Memory B cell (primary cell): ENCODE results near the gene GOLGA1.
"Not testable (repeated sequence)": the region's sequence is repeated elsewhere in the genome, so short reads cannot be mapped to it uniquely, and the experiment has no call there.

ENCODE experiments used
- ATAC-seq: fragments of 150-1000 bp; cut with Tn5 transposase; 2 replicates; pipeline ENCODE4 v1.10.0; 2021; ENCODE audit warnings: low read depth, mild to moderate bottlenecking, moderate library complexity
- DNase-seq, 2 donors: peaks; one replicate each; pipeline ENCODE4 v3.0.0; 2022; ENCODE audit warnings: low spot score in 2 of 2
- H3K27ac Mint-ChIP-seq: one replicate; pipeline ENCODE4 v1.8.0; 2022; ENCODE audit warnings: mild to moderate bottlenecking, moderate library complexity, mixed read lengths
- H3K27me3 Mint-ChIP-seq: one replicate; pipeline ENCODE4 v1.8.0; 2022; ENCODE audit warnings: mixed read lengths
- H3K36me3 Mint-ChIP-seq: one replicate; pipeline ENCODE4 v1.8.0; 2022; ENCODE audit warnings: mild to moderate bottlenecking, mixed read lengths
- H3K4me1 Mint-ChIP-seq: one replicate; pipeline ENCODE4 v1.8.0; 2022; ENCODE audit warnings: mixed read lengths
- H3K4me3 Mint-ChIP-seq: one replicate; pipeline ENCODE4 v1.8.0; 2022; ENCODE audit warnings: mild to moderate bottlenecking, moderate library complexity, mixed read lengths
- H3K9me3 Mint-ChIP-seq: one replicate; pipeline ENCODE4 v1.8.0; 2022; ENCODE audit warnings: mixed read lengths

GOLGA1 gene, protein sequence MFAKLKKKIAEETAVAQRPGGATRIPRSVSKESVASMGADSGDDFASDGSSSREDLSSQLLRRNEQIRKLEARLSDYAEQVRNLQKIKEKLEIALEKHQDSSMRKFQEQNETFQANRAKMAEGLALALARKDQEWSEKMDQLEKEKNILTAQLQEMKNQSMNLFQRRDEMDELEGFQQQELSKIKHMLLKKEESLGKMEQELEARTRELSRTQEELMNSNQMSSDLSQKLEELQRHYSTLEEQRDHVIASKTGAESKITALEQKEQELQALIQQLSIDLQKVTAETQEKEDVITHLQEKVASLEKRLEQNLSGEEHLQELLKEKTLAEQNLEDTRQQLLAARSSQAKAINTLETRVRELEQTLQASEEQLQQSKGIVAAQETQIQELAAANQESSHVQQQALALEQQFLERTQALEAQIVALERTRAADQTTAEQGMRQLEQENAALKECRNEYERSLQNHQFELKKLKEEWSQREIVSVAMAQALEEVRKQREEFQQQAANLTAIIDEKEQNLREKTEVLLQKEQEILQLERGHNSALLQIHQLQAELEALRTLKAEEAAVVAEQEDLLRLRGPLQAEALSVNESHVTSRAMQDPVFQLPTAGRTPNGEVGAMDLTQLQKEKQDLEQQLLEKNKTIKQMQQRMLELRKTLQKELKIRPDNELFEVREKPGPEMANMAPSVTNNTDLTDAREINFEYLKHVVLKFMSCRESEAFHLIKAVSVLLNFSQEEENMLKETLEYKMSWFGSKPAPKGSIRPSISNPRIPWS

DNA sequence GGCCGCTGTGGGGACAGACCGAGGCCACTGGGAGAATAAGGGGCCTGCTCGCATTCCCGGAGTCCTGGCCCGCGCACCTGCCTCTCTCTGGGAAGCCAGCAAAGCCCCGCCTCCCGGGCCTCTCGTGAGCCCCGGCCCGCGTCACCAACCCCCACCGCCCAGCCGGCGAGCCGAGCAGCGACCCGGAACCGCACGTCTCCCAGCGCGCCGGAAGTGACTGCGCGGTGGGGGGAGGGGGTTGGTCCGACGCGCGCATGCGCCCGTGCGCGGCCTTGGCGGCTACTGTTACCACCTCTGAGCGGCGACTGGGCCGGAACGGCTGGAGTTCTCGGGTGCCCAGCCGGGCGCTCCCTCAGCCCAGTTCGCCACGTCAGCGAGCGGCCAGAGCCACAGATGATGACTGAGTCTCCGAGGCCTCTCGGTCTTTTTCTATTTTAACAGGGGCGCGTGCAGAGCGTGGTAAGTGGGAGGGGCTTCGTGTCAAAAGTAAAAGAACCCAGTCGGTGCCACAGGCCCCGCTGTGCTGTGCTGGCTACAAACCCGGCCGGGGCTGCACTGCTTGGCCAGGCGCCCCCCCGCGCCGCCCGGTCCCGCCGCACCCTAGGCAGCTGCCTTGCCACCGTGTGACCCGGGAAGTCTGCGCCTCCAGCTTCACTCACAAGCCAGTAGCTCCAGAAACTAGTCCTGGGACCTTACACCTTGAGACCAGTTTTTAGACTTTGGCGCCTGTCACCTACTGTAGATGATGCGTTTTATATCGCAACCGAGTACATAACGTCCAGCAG is at the start of gene GOLGA1:
Gene GOLGA1 (minus strand): TSS at position 190 of the 785 bp plus-strand sequence. CDS start 2,372 bp downstream, outside the sequence.
- DNase-seq: peak; percentile 92
- peak within 1 kb of the TSS; percentile 93 for H3K4me3 Mint-ChIP-seq
- ATAC-seq: peak; percentile 85
- peak within 1 kb of the TSS; percentile 91 for H3K27ac Mint-ChIP-seq
- no peaks in the 10 kb centered on the region for H3K9me3 Mint-ChIP-seq
- H3K4me1 Mint-ChIP-seq: peaks cover 12% of the 10 kb centered on the region
- H3K27me3 Mint-ChIP-seq: no peaks in the 10 kb centered on the region
- H3K36me3 Mint-ChIP-seq: peaks cover 4% of the 10 kb centered on the region

DNA sequence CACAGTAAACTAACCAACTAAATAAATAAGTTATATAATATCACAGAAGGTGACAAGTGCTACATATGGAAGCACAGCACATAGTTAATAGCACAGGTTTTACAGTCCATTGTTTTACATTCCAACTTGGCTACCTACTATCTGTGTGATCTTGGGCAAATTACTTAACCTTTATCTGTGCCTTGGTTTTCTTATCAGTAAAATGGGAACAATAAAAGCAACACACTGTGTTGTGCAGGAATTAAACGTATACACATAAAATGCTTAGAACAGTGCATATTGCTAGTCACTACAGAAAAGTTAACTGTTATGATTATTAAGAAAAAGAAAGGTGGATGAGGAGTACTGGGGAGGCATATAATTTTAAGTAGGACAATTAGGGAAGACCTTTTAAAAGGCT is 42.8 kb upstream of the GOLGA1 start:
- Mint-ChIP-seq H3K27ac (no peak overlapping the region), H3K36me3 (peaks cover 30% of the 10 kb centered on the region), H3K27me3 (no peaks in the 10 kb centered on the region), H3K4me1 (no peaks in the 10 kb centered on the region), H3K9me3 (no peaks in the 10 kb centered on the region), H3K4me3 (no peak overlapping the region)
- ATAC-seq (no peak), DNase-seq (no peak)

DNA sequence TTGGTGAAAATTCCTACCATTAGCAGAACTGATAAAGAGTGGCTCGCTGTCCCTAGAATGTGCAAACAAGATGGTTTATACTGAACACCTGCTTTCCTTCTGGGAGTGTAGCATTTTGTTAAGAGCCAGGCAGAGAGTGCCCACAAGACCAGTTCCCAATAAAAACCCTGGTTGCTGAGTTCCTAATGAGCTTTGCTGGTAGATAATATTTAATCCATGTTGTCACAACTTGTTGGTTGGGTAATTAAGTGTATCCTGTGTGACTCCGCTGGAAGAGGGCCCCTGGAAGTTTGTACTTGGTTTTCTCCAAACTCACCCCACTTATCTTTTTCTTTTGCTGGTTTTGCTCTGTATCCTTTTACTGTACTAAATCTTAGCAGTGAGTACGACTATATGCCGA is 39.5 kb upstream of the GOLGA1 start:
- DNase-seq: no peak
- H3K9me3 Mint-ChIP-seq: no peaks in the 10 kb centered on the region
- H3K36me3 Mint-ChIP-seq: peaks cover 23% of the 10 kb centered on the region
- ATAC-seq: no peak
- H3K27ac Mint-ChIP-seq: no peak overlapping the region
- no peaks in the 10 kb centered on the region for H3K4me1 Mint-ChIP-seq
- no peak overlapping the region for H3K4me3 Mint-ChIP-seq
- H3K27me3 Mint-ChIP-seq: no peaks in the 10 kb centered on the region

DNA sequence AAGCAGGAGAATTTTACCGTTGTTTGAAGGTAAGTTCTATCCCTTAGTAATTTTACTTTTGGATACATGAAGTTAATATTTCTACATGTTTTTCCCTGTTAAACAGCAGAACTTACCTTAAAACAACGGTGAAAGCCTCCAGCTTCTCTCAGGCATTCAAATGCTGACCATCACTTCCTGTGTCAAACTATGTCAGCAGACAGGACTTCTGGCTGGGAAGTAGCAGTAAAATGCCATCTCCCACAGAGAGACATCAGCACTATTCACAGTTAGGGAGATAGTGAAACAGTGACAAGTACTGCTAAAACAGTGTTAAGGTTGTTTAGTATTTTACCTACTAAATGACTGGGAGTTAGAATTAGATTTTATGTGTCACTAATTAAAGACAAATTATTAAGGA is 34.2 kb upstream of the GOLGA1 start:
- Mint-ChIP-seq H3K4me1 (no peaks in the 10 kb centered on the region), H3K27me3 (no peaks in the 10 kb centered on the region), H3K4me3 (no peak overlapping the region), H3K9me3 (no peaks in the 10 kb centered on the region), H3K36me3 (peaks cover 21% of the 10 kb centered on the region), H3K27ac (no peak overlapping the region)
- DNase-seq (no peak), ATAC-seq (no peak)

DNA sequence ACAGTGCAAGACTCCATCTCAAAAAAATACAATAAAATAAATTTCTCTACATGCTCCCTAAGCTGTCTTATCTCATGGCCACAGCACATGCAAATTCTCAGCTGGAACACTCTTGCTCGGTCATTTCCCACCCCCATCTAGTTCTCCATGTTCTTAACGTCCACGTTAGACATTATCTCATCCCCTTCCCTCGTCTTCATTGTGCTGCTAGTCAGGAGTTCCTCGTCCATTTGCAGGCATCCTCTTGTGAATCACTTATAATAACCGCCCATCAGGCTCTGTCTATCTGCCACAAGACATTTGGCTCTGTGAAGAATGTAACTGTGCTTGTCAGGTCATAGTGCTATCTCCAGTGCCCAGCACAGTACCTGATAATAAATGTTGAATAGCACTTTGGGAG is 32.9 kb upstream of the GOLGA1 start:
- Mint-ChIP-seq H3K27me3 (no peaks in the 10 kb centered on the region), H3K4me1 (no peaks in the 10 kb centered on the region), H3K4me3 (no peak overlapping the region), H3K9me3 (no peaks in the 10 kb centered on the region), H3K36me3 (peaks cover 24% of the 10 kb centered on the region), H3K27ac (no peak overlapping the region)
- DNase-seq (no peak), ATAC-seq (no peak)

DNA sequence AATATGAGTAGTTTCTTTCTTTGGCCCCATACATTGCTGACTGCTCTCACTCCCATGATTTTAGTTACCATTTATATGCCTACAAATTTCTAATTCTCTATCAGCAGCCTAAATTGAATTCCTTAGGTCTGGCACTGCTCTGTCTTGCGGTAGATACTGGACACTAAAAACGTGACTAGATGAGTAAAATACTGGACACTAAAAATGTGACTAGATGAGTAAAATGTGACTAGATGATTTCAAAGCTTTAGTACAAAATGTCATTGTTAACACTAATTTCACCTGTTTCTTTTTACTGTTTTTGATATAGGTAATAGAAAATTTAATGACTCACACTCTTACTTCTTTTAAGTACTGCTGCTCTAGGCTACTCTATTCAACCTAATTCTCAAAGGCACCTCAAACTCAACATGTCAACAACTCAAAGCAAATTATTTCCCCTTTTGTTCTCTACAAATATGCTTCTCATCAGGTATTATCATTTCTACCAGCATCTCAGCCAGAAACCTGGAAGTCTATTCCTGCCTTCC is 31.4 kb upstream of the GOLGA1 start:
- Mint-ChIP-seq H3K36me3 (peaks cover 23% of the 10 kb centered on the region), H3K9me3 (no peaks in the 10 kb centered on the region), H3K4me3 (no peak overlapping the region), H3K27ac (no peak overlapping the region), H3K27me3 (no peaks in the 10 kb centered on the region), H3K4me1 (no peaks in the 10 kb centered on the region)
- ATAC-seq (no peak), DNase-seq (no peak)

DNA sequence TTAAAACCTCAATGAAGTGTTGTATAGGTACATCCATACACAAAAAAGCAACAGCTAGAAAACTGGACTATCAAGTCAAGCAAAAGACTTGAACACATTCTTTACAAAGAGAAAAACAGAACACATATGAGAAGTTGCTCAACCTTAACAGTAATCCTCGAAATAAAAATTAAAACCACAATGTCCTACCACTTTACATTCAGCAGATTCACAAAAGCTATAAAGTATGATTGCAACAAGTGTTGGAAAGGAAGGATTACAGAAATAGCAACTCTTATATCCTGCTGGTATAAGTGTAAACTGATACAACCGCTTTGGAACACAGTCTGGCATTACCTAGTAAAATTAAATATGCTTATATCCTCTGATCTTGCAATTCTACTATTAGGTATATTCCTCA is 28.5 kb upstream of the GOLGA1 start:
- H3K27me3 Mint-ChIP-seq: no peaks in the 10 kb centered on the region
- H3K27ac Mint-ChIP-seq: no peak overlapping the region
- H3K36me3 Mint-ChIP-seq: peaks cover 21% of the 10 kb centered on the region
- DNase-seq (no peak), ATAC-seq (no peak)
- no peaks in the 10 kb centered on the region for H3K9me3 Mint-ChIP-seq
- H3K4me1 Mint-ChIP-seq: peaks cover 5% of the 10 kb centered on the region
- H3K4me3 Mint-ChIP-seq: no peak overlapping the region

DNA sequence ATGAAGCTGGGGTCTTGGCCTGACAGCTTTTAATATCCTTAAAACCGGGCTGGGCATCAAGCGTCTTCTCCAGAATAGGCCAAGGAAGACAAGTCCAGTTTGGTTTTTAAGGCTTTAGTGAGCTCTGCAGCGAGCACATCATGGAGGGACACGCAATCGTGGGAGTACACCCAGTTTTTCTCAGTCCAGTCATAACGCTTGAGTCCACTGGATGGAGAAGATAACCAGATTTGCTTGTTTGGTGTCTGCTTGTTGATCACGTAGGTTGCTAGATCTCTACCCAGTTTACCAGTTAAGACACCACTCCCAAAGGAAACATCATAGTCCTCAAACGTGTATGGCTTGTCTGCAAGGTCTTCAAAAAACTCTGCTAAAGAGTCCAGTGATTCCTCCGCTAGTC is 27.4 kb upstream of the GOLGA1 start:
- H3K27ac Mint-ChIP-seq: no peak overlapping the region

DNA sequence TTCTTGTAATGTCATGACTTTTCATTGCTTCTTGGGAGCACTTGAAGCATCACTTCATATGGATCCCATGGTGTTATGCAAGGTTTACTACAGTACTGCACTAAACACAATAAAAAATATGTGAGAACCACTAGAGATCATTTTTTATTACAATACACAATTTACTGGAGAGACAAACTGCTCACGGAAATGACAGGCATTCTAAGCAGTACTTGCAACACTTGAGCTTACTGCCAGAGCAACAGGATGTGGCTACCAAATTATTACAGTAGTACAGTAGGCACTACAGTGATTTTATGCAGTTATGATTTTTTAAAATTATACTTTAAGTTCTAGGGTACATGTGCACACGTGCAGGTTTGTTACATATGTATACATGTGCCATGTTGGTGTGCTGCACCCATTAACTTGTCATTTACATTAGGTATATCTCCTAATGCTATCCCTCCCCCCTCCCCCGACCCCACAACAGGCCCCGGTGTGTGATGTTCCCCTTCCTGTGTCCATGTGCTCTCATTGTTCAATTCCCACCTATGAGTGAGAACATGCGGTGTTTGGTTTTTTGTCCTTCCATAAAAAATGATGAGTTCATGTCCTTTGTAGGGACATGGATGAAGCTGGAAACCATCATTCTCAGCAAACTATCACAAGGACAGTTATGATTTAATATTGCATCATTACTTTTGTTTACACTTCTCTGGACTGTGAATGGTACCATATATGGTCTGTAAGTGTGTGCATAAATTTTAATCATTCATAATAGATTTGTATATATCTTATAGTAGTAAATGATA is 25.1 kb upstream of the GOLGA1 start:
- not testable (repeated sequence) for H3K4me3 Mint-ChIP-seq, H3K27ac Mint-ChIP-seq, ATAC-seq, H3K36me3 Mint-ChIP-seq, H3K27me3 Mint-ChIP-seq, H3K9me3 Mint-ChIP-seq, DNase-seq
- H3K4me1 Mint-ChIP-seq: peaks cover 13% of the 10 kb centered on the region

More for the DNA sequence above, 27.4 kb upstream of the GOLGA1 start:
- no peak overlapping the region for H3K4me3 Mint-ChIP-seq
- ATAC-seq (no peak), DNase-seq (no peak)
- peaks cover 13% of the 10 kb centered on the region for H3K4me1 Mint-ChIP-seq
- H3K9me3 Mint-ChIP-seq: no peaks in the 10 kb centered on the region
- no peaks in the 10 kb centered on the region for H3K27me3 Mint-ChIP-seq
- peaks cover 17% of the 10 kb centered on the region for H3K36me3 Mint-ChIP-seq

DNA sequence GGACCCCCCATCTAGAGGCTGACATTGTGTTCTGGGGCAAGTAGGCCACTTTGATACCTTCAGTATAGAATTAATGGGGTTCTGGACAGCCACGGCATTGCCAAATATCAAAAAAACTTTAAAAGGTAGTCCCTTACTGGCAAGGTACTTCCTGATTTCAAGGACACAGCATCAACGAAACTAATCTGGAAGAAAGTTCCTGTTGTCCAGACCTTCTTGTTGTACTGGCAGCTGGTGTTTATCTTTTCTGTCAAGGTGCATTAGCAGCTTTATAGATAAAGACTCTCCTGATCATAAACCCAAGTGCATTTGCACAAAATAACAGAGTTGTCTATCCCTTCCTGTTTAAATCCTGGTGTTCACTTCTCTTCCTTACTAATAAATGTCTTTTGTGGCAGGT is 23.7 kb upstream of the GOLGA1 start:
- ATAC-seq (no peak), DNase-seq (no peak)
- Mint-ChIP-seq H3K4me3 (no peak overlapping the region), H3K4me1 (peaks cover 13% of the 10 kb centered on the region), H3K36me3 (peaks cover 5% of the 10 kb centered on the region), H3K27ac (no peak overlapping the region), H3K27me3 (no peaks in the 10 kb centered on the region), H3K9me3 (no peaks in the 10 kb centered on the region)

DNA sequence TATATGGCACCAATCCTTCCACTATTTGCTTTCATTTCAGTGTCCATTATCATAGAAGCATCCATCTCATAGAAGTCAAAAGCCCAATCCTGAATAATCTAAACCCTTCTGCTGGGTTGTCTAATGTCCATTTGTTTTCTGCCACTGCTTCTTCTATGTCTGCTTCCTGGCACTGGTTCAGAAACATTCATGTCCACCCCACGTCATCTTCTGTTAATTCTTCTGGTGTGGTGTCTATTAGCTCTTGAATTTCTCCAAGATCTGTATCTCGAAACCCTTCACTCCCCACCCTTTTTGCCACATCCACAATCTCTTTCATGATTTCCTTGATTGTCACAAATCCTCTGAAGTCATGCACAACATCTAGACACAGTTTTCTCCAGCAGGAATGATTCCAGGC is 23.2 kb upstream of the GOLGA1 start:
- peaks cover 4% of the 10 kb centered on the region for H3K36me3 Mint-ChIP-seq
- H3K4me3 Mint-ChIP-seq: no peak overlapping the region
- H3K4me1 Mint-ChIP-seq: peaks cover 13% of the 10 kb centered on the region
- no peaks in the 10 kb centered on the region for H3K27me3 Mint-ChIP-seq
- H3K27ac Mint-ChIP-seq: peak overlapping the region; percentile 57
- ATAC-seq: no peak
- H3K9me3 Mint-ChIP-seq: no peaks in the 10 kb centered on the region
- DNase-seq: no peak

DNA sequence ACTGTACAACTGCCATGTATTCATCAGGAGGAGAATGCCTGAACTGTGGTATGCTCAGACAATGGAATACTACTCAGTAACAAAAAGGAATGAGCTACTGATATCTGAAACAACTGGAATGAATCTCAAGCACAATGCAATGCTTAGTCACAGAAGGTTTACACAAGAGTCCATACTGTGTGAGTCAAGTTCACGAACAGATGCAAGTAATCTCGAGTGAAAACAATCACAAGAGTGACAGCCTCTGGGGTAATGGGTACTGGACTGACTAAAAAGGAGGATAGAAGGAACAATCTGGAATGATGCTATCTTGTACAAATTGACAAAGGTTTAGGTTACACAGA is 19.5 kb upstream of the GOLGA1 start:
- Mint-ChIP-seq H3K4me3 (no peak overlapping the region), H3K27me3 (no peaks in the 10 kb centered on the region), H3K27ac (no peak overlapping the region), H3K9me3 (no peaks in the 10 kb centered on the region), H3K4me1 (peaks cover 10% of the 10 kb centered on the region), H3K36me3 (peaks cover 4% of the 10 kb centered on the region)
- DNase-seq: no peak
- ATAC-seq: no peak

DNA sequence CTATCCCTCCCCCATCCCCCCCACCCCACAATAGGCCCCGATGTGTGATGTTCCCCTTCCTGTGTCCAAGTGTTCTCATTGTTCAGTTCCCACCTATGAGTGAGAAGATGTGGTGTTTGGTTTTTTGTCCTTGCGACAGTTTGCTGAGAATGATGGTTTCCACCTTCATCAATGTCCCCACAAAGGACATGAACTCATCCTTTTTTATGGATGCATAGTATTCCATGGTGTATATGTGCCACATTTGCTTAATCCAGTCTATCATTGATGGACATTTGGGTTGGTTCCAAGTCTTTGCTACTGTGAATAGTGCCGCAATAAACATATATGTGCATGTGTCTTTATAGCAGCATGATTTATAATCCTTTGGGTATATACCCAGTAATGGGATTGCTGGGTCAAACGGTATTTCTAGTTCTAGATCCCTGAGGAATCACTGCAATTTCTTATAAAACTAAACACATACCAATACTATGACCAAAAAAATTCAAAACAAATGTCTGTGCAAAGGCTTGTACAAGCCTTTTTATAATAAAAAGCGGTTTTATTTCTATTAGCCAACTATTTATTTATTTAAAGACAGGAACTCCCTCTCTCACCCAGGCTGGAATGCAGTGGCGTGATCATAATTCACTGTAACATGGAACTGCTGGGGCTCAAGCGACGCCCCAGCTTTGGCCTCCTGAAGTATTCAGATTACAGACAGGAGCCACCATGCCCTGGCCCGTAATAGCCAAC is 19.0 kb upstream of the GOLGA1 start:
- not testable (repeated sequence) for ATAC-seq, H3K36me3 Mint-ChIP-seq, H3K27me3 Mint-ChIP-seq, DNase-seq, H3K9me3 Mint-ChIP-seq, H3K4me1 Mint-ChIP-seq, H3K27ac Mint-ChIP-seq, H3K4me3 Mint-ChIP-seq
